SK-N-MC (cell line): ENCODE data around the gene BIK.

Experiments
- EZH2 ChIP-seq: fragments of 200-600 bp; sonication (generic); IDR thresholded peaks from one replicate; pipeline ENCODE4 v1.6.1; 2017; ENCODE audit warnings: antibody characterized with exemption
- POLR2AphosphoS5 ChIP-seq: IDR thresholded peaks from 2 replicates; pipeline ENCODE4 v1.6.1; 2012; ENCODE audit warnings: mild to moderate bottlenecking, low read depth, low read length, borderline replicate concordance

GRCh38 chr22:43173566-43173965, 63.0 kb downstream of the BIK start:
- TF ChIP-seq EZH2 = no peak
- no peak for TF ChIP-seq POLR2AphosphoS5
